ENCODE data around the gene PDE4B.
"Not testable (repeated sequence)": the region's sequence is repeated elsewhere in the genome, so short reads cannot be mapped to it uniquely, and the experiment has no call there.

PDE4B gene

GRCh38 chr1:66058558-66058957, 265.9 kb downstream of the PDE4B start:
- no peak overlapping the region for H3K9ac ChIP-seq (ENCODE audit: low read depth, low read length, poor library complexity, severe bottlenecking)
- no peak overlapping the region for H3K4me2 ChIP-seq (ENCODE audit: low read depth, low read length, poor library complexity, severe bottlenecking)
- no peak for TF ChIP-seq CTCF (conservative IDR thresholded peaks at IDR 0.05; ENCODE audit: low read length)
- no peak for TF ChIP-seq EZH2phosphoT487 (IDR thresholded peaks at IDR 0.05; ENCODE audit: borderline replicate concordance)
- no peaks in the 10 kb centered on the region for H3K9me2 ChIP-seq (replicated peaks; ENCODE audit: low read depth, low read length)
- H3K9me3 ChIP-seq (ENCODE audit: insufficient read depth, low read depth, low read length) = 0 out of 2 replicates have a peak, but pooled peaks cover 9% of the 10 kb centered on the region
- no peaks in the 10 kb centered on the region for H3K4me1 ChIP-seq (ENCODE audit: insufficient read depth, low read length, poor library complexity, severe bottlenecking)
- no peaks in the 10 kb centered on the region for H3K36me3 ChIP-seq (ENCODE audit: insufficient read depth, low read length)
- H3K4me3 ChIP-seq (ENCODE audit: low read length, poor library complexity, severe bottlenecking) = no peak overlapping the region
- H3K79me2 ChIP-seq (ENCODE audit: insufficient read depth, low read length) = no peaks in the 10 kb centered on the region
- no peak overlapping the region for H2AFZ ChIP-seq (ENCODE audit: low read length)
- H3K27me3 ChIP-seq (ENCODE audit: insufficient read depth, low read length, poor library complexity, severe bottlenecking) = no peaks in the 10 kb centered on the region
- H3F3A ChIP-seq (ENCODE audit: low read depth) = no peaks in the 10 kb centered on the region
- no peaks in the 10 kb centered on the region for H4K20me1 ChIP-seq (ENCODE audit: insufficient read depth, low read length, poor library complexity, severe bottlenecking)

GRCh38 chr1:66067219-66067618, 274.5 kb downstream of the PDE4B start:
- H4K20me1 ChIP-seq (ENCODE audit: insufficient read depth, low read length, poor library complexity, severe bottlenecking); H3K79me2 ChIP-seq (ENCODE audit: insufficient read depth, low read length); H3K4me3 ChIP-seq (ENCODE audit: low read length, poor library complexity, severe bottlenecking); H3K9ac ChIP-seq (ENCODE audit: low read depth, low read length, poor library complexity, severe bottlenecking); H3K9me2 ChIP-seq (replicated peaks; ENCODE audit: low read depth, low read length); H3F3A ChIP-seq (ENCODE audit: low read depth); H3K27me3 ChIP-seq (ENCODE audit: insufficient read depth, low read length, poor library complexity, severe bottlenecking); H2AFZ ChIP-seq (ENCODE audit: low read length); H3K4me2 ChIP-seq (ENCODE audit: low read depth, low read length, poor library complexity, severe bottlenecking); H3K9me3 ChIP-seq (ENCODE audit: insufficient read depth, low read depth, low read length); H3K36me3 ChIP-seq (ENCODE audit: insufficient read depth, low read length): not testable (repeated sequence)
- peaks cover 20% of the 10 kb centered on the region for H3K4me1 ChIP-seq (ENCODE audit: insufficient read depth, low read length, poor library complexity, severe bottlenecking)

- TF ChIP-seq CTCF (conservative IDR thresholded peaks at IDR 0.05; ENCODE audit: low read length) (no peak), EZH2phosphoT487 (IDR thresholded peaks at IDR 0.05; ENCODE audit: borderline replicate concordance) (no peak)
- Histone ChIP-seq H3K4me3 (ENCODE audit: low read length, poor library complexity, severe bottlenecking) (no peak overlapping the region), H3K9ac (ENCODE audit: low read depth, low read length, poor library complexity, severe bottlenecking) (no peak overlapping the region), H3K9me2 (replicated peaks; ENCODE audit: low read depth, low read length) (no peaks in the 10 kb centered on the region), H3K9me3 (ENCODE audit: insufficient read depth, low read depth, low read length) (no peaks in the 10 kb centered on the region), H3K4me1 (ENCODE audit: insufficient read depth, low read length, poor library complexity, severe bottlenecking) (peaks cover 28% of the 10 kb centered on the region), H3K27me3 (ENCODE audit: insufficient read depth, low read length, poor library complexity, severe bottlenecking) (no peaks in the 10 kb centered on the region), H2AFZ (ENCODE audit: low read length) (no peak overlapping the region), H3K4me2 (ENCODE audit: low read depth, low read length, poor library complexity, severe bottlenecking) (no peak overlapping the region), H4K20me1 (ENCODE audit: insufficient read depth, low read length, poor library complexity, severe bottlenecking) (no peaks in the 10 kb centered on the region), H3K36me3 (ENCODE audit: insufficient read depth, low read length) (no peaks in the 10 kb centered on the region), H3F3A (ENCODE audit: low read depth) (no peaks in the 10 kb centered on the region), H3K79me2 (ENCODE audit: insufficient read depth, low read length) (no peaks in the 10 kb centered on the region)
Observed at GRCh38 chr1:66069976-66070876, 277.5 kb downstream of the PDE4B start.

- Histone ChIP-seq H3F3A (ENCODE audit: low read depth) (no peaks in the 10 kb centered on the region), H3K27me3 (ENCODE audit: insufficient read depth, low read length, poor library complexity, severe bottlenecking) (no peaks in the 10 kb centered on the region), H4K20me1 (ENCODE audit: insufficient read depth, low read length, poor library complexity, severe bottlenecking) (no peaks in the 10 kb centered on the region), H3K9ac (ENCODE audit: low read depth, low read length, poor library complexity, severe bottlenecking) (no peak overlapping the region), H3K4me2 (ENCODE audit: low read depth, low read length, poor library complexity, severe bottlenecking) (no peak overlapping the region), H3K9me2 (replicated peaks; ENCODE audit: low read depth, low read length) (no peaks in the 10 kb centered on the region), H2AFZ (ENCODE audit: low read length) (no peak overlapping the region), H3K79me2 (ENCODE audit: insufficient read depth, low read length) (no peaks in the 10 kb centered on the region), H3K4me3 (ENCODE audit: low read length, poor library complexity, severe bottlenecking) (no peak overlapping the region), H3K4me1 (ENCODE audit: insufficient read depth, low read length, poor library complexity, severe bottlenecking) (peaks cover 13% of the 10 kb centered on the region), H3K36me3 (ENCODE audit: insufficient read depth, low read length) (no peaks in the 10 kb centered on the region), H3K9me3 (ENCODE audit: insufficient read depth, low read depth, low read length) (no peaks in the 10 kb centered on the region)
- TF ChIP-seq EZH2phosphoT487 (IDR thresholded peaks at IDR 0.05; ENCODE audit: borderline replicate concordance) = no peak
- TF ChIP-seq CTCF (conservative IDR thresholded peaks at IDR 0.05; ENCODE audit: low read length) = no peak
Observed at GRCh38 chr1:66073388-66073787, 280.7 kb downstream of the PDE4B start.

Data from Loucy (cell line).